Progenitor cell of endocrine pancreas (in vitro differentiated cells): ENCODE results near the gene IGSF11. TPM values are rescaled to one million over a fixed set of nuclear protein-coding genes. Genes with fewer than 3 reads are reported as not detected.

Source experiments
- DNase-seq: peaks from one replicate; pipeline ENCODE4 v3.0.0; 2021; ENCODE audit warnings: low spot score; ENCODE audit not compliant: unreplicated experiment
- H3K27ac Mint-ChIP-seq: 2 replicates; pipeline ENCODE4 v1.8.0; 2021; ENCODE audit warnings: mild to moderate bottlenecking, moderate library complexity, mixed read lengths
- H3K27me3 Mint-ChIP-seq: 2 replicates; pipeline ENCODE4 v1.8.0; 2021; ENCODE audit warnings: mixed read lengths
- H3K36me3 Mint-ChIP-seq: 2 replicates; pipeline ENCODE4 v1.8.0; 2022; ENCODE audit warnings: mixed read lengths; ENCODE audit not compliant: insufficient read depth
- H3K4me1 Mint-ChIP-seq: 2 replicates; pipeline ENCODE4 v1.8.0; 2021; ENCODE audit warnings: low read depth, mixed read lengths
- H3K4me3 Mint-ChIP-seq: 2 replicates; pipeline ENCODE4 v1.8.0; 2021; ENCODE audit warnings: low read depth, mild to moderate bottlenecking, moderate library complexity, mixed read lengths
- H3K9me3 Mint-ChIP-seq: 2 replicates; pipeline ENCODE4 v1.8.0; 2021; ENCODE audit warnings: low read depth, mixed read lengths
- total RNA-seq: library from RNA; stranded (reverse); gene quantifications from 2 replicates; pipeline ENCODE4 v1.2.1, GENCODE V29; 2021
- TF ChIP-seq, protein P1 (sequence below): fragments of 200-600 bp; sonication (generic); IDR thresholded peaks from one replicate; pipeline ENCODE4 v1.5.0; 2021; ENCODE audit warnings: antibody characterized with exemption, mild to moderate bottlenecking; ENCODE audit not compliant: unreplicated experiment

The IGSF11 gene
- total RNA-seq, 1 donor from 2014 or later: 2.2 TPM

DNA sequence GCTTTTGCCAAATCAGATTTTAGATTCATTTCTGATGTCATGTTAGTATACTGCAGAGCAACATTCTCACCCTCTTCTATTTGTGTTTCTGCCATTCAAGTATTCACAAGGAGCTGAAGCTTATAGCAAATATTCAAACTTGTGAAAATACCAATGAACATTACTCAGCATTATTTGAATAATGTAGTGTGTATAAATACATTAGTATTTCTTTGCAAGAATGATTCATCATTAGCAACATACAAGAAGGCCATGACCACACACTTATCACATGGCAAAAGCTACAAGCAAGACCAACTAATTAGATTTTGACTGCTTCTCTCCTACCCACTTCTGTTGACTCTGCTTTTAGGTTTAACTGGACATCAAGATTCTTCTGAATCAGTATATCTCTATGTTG is 124.9 kb downstream of the IGSF11 start:
- Mint-ChIP-seq H3K27me3 (no peaks in the 10 kb centered on the region), H3K36me3 (no peaks in the 10 kb centered on the region), H3K4me3 (no peak overlapping the region), H3K4me1 (no peaks in the 10 kb centered on the region), H3K27ac (no peak overlapping the region), H3K9me3 (peaks cover 6% of the 10 kb centered on the region)
- DNase-seq: no peak
- TF ChIP-seq, protein P1, sequence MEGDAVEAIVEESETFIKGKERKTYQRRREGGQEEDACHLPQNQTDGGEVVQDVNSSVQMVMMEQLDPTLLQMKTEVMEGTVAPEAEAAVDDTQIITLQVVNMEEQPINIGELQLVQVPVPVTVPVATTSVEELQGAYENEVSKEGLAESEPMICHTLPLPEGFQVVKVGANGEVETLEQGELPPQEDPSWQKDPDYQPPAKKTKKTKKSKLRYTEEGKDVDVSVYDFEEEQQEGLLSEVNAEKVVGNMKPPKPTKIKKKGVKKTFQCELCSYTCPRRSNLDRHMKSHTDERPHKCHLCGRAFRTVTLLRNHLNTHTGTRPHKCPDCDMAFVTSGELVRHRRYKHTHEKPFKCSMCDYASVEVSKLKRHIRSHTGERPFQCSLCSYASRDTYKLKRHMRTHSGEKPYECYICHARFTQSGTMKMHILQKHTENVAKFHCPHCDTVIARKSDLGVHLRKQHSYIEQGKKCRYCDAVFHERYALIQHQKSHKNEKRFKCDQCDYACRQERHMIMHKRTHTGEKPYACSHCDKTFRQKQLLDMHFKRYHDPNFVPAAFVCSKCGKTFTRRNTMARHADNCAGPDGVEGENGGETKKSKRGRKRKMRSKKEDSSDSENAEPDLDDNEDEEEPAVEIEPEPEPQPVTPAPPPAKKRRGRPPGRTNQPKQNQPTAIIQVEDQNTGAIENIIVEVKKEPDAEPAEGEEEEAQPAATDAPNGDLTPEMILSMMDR: no peak

GRCh38 chr3:118907909-118908308 is 126.7 kb downstream of the IGSF11 start:
- Mint-ChIP-seq H3K27me3 (no peaks in the 10 kb centered on the region), H3K4me3 (no peak overlapping the region), H3K27ac (no peak overlapping the region), H3K4me1 (no peaks in the 10 kb centered on the region), H3K9me3 (no peaks in the 10 kb centered on the region), H3K36me3 (no peaks in the 10 kb centered on the region)
- TF ChIP-seq, protein P1: no peak
- no peak for DNase-seq

- H3K27ac Mint-ChIP-seq: no peak overlapping the region
- no peak for DNase-seq
- H3K4me1 Mint-ChIP-seq: no peaks in the 10 kb centered on the region
- H3K4me3 Mint-ChIP-seq: no peak overlapping the region
- TF ChIP-seq, protein P1: no peak
- no peaks in the 10 kb centered on the region for H3K27me3 Mint-ChIP-seq
- no peaks in the 10 kb centered on the region for H3K36me3 Mint-ChIP-seq
- H3K9me3 Mint-ChIP-seq: no peaks in the 10 kb centered on the region
These were observed 133.7 kb downstream of the IGSF11 start for GRCh38 chr3:118900737-118901525.

DNA sequence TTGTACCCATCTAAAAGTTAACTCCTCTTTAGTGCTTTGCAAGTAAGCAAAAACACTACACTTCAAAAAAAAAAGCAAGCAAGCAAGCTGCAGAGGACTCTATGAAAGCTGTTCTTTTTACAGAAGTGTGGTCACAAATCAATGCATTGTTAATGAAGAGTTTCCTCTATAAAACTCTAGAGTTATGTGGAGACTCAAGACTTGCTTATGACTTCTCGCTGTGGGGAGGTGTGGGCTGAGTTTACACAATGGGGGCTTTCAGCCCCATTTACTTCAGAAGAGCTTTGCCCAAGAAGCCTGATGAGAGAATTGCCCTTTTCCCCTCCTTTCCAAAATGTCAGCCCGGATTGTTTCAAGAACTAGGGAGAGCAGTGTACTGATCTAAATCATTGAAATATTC is 144.4 kb downstream of the IGSF11 start:
- no peaks in the 10 kb centered on the region for H3K36me3 Mint-ChIP-seq
- no peak for DNase-seq
- no peaks in the 10 kb centered on the region for H3K4me1 Mint-ChIP-seq
- TF ChIP-seq, protein P1: no peak
- H3K27me3 Mint-ChIP-seq: peaks cover 2% of the 10 kb centered on the region
- H3K27ac Mint-ChIP-seq: no peak overlapping the region
- H3K9me3 Mint-ChIP-seq: no peaks in the 10 kb centered on the region
- no peak overlapping the region for H3K4me3 Mint-ChIP-seq

GRCh38 chr3:118889691-118890090 is 145.0 kb downstream of the IGSF11 start:
- no peak for DNase-seq
- TF ChIP-seq, protein P1: no peak
- H3K36me3 Mint-ChIP-seq: no peaks in the 10 kb centered on the region
- H3K4me3 Mint-ChIP-seq: no peak overlapping the region
- no peaks in the 10 kb centered on the region for H3K4me1 Mint-ChIP-seq
- no peaks in the 10 kb centered on the region for H3K9me3 Mint-ChIP-seq
- H3K27ac Mint-ChIP-seq: no peak overlapping the region
- H3K27me3 Mint-ChIP-seq: peaks cover 2% of the 10 kb centered on the region
